Thyroid gland (tissue), 4 donors: ENCODE results near the gene AGAP4.

Experiments used
- POLR2A ChIP-seq, 2 donors: fragments of 450-650 bp; IDR thresholded peaks; one replicate each; pipeline ENCODE4 v1.6.1; 2017; ENCODE audit warnings: antibody characterized with exemption in 2 of 2, mild to moderate bottlenecking in 2 of 2, moderate library complexity in 1 of 2
- TF ChIP-seq, protein P1 (sequence below), 6 experiments: fragments of 200-600 bp in 3 of 6; fragments of 450-650 bp in 3 of 6; sonication (generic) in 3 of 6; IDR thresholded peaks; one replicate each; pipeline ENCODE4 v1.5.1; 2016 to 2019; ENCODE audit warnings: antibody characterized with exemption in 6 of 6, mild to moderate bottlenecking in 2 of 6, inconsistent platforms in 1 of 6, moderate library complexity in 1 of 6

DNA sequence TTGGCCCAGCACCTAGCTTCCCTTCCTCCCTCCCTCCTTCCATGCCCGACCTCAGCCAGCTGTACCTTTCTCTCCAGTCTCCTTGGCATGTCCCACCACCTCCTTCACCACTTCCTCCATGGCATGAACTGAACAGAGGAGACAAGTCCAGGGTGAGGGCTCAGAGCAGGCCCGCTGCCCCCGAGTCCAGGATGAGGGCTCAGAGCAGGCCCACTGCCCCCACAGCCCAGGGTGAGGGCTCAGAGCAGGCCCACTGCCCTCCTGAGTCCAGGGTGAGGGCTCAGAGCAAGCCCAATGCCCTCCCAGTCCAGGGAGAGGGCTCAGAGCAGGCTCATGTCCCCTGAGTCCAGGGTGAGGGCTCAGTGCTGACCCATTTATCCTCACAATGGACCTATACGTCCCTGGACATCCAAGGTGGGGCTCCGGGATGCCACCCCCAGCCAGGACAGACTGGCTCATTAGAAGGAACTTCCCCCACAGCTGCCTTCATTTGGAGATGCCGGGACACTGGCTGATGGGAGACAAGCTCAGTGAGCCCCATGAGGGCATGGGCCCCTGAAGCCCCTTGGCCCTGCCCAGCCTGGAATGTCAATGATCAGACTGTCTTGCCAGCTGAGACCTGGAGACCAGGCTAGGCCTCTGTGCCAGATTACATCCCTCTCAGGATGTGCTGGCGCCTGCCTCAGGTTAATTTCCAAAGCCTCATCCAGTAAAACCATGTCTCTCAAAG, 30.0 kb downstream of the AGAP4 start:
- TF ChIP-seq, protein P1, sequence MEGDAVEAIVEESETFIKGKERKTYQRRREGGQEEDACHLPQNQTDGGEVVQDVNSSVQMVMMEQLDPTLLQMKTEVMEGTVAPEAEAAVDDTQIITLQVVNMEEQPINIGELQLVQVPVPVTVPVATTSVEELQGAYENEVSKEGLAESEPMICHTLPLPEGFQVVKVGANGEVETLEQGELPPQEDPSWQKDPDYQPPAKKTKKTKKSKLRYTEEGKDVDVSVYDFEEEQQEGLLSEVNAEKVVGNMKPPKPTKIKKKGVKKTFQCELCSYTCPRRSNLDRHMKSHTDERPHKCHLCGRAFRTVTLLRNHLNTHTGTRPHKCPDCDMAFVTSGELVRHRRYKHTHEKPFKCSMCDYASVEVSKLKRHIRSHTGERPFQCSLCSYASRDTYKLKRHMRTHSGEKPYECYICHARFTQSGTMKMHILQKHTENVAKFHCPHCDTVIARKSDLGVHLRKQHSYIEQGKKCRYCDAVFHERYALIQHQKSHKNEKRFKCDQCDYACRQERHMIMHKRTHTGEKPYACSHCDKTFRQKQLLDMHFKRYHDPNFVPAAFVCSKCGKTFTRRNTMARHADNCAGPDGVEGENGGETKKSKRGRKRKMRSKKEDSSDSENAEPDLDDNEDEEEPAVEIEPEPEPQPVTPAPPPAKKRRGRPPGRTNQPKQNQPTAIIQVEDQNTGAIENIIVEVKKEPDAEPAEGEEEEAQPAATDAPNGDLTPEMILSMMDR (IDR thresholded peaks at IDR 0.05) = no peak
- TF ChIP-seq POLR2A (IDR thresholded peaks at IDR 0.05) = no peak
